HG03139 (cell line): ENCODE data around the gene TRIM40.
"Not testable (repeated sequence)": the region's sequence is repeated elsewhere in the genome, so short reads cannot be mapped to it uniquely, and the experiment has no call there.

Experiments used
- ATAC-seq: cut with Tn5 transposase; IDR thresholded peaks from one replicate; pipeline ENCODE4 v1.9.1; 2021; ENCODE audit not compliant: unreplicated experiment

TRIM40 gene

DNA sequence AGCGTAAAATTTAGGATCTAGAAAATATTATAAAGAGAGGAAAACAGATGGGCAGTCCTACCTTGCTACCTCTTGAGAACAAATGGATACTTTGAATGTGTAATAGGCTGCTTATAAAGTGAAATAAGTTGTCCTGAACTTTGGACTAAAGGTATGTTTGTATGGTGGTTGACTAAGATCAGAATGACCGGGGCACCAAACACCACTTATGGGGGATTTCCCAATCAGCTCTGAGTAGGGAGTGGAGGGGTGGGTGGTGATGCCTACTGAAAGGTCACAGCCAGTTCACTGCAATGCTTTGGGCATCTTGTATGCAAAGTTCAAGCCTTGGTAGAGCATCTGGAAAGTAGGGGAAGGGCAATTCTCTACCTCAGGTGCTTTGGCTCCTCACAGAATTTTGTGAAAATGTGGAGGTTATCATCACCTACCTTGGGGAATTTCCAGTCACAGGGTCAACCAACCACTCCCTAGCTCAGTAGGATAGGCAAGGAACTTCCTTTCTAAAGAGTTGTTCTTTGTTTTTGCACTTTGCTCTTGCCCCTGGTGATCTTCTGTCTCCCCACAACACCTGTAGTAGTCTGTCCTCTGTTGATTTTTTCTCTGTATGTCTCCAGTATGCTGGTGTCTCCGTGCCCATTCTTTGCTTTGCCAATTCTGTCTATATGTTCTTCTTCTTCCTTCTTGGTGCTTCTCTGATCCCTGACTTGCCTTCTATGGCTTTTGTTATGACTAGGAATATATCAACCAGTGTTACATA, 22.8 kb upstream of the TRIM40 start, which contains the start of gene TRIM31:
TRIM31 (minus strand) TSS at position 88 of the 757 bp plus-strand sequence. CDS start 285 bp downstream, outside the sequence.
- ATAC-seq = no peak

DNA sequence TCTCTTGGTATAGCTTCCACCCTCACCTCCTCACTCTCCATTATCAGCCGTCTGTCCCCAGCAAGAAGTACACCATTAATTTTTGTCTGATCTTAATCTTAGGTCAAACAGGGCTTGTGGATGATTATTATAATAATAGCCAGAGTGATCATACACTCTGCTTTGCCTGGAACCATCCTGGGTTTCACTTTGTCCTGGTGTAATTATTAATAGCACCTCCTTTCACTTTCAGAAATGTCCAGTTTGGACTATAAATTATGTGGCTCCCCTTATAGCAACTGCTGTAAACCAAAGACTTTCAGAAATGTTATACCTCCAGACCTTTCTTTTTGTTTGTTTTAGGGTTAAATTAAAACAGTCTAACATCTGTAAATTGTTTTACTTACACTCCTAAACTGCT, 22.1 kb upstream of the TRIM40 start:
- ATAC-seq = no peak

DNA sequence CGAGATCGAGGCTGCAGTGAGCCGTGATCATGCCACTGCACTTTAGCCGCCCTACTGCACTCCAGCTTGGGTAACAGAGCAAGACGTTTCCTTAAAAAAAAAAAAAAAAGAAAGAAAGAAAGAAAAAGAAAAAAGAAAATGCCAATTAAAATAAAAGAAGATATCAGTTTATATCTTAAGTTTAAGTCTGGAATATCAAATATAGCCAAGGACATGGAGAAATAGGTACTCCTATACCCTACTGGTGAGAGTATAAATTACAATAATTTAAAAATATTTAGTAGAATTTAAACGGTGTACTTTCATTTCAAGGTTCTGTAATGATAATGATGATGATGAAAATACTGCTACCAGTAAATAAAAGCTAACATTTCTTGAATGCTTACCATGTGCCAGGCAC, 19.2 kb upstream of the TRIM40 start:
- no peak for ATAC-seq

DNA sequence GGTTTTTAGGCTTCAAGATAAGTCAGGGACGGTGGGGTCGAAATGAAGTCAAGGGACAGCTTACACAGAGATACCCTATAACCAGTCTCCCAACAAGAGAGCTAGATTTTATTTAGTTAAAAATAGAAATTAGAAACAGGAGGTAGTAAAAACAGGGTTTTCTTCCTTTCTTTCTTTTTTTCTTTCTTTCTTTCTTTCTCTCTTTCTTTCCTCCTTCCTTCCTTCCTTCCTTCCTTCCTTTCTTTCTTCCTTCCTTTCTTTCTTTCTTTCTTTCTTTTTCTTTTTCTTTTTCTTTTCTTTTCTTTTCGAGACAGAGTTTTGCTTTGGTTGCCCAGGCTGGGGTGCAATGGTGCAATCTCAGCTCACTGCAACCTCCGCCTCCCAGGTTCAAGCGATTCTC, 17.2 kb upstream of the TRIM40 start:
- not testable (repeated sequence) for ATAC-seq

DNA sequence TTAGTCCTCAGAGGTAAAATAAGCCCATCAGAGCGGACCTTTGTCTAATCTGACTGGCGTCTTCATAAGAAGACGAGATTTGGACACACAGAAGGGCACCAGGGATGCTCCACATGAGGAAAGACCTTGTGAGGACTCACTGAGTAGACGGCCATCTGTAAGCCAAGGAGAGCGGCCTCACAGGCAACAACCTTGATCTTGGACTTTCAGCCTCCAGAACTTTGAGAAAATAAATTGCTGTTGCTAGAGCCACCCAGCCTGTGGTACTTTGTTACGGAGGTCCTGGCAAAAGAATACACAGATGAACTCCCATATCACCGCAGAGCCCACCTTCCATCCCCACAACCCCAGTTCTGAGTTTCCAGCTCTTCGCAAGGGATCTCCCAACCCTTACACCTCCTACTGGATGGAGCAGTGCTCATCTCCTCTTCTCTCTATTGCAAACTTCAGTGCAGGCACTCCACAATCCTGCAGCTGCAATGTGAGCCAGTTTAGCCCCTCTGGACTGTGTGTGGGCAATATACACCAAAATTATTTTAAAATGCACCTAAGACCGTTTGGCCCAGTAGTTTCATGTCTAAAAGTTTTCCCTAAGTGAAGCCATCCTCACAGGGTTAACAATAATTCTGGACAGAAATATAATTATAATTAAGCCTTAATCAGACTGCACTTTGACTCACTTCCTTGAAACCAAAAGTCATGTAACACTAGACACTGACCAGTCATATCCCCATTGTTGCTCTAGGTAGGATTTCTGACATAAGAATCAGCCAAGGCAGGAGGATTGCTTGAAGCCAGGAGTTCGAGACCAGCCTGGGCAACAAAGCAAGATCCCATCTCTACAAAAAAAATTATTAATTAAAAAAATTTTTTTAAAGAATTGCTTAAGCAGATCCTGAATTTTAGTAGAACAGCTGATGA, 14.2 kb upstream of the TRIM40 start:
- no peak for ATAC-seq

DNA sequence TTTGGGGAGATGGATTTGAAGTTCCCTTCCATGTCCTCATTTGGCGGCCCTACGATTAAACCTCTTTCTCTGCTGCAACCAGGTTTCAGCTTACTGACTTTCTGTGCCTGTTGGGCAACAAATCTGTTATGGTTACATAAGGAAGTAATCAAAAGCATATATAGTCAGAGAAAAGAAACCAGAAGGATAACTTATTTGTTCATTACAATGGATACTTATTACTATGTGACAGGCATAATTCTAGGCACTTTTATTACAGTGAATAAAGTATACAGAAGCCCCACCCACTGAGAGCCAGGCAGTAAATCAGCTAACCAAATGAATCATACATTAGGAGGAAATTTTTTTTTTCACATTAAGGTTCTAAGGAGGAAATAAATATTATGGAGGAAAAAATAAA, 13.4 kb upstream of the TRIM40 start:
- no peak for ATAC-seq

DNA sequence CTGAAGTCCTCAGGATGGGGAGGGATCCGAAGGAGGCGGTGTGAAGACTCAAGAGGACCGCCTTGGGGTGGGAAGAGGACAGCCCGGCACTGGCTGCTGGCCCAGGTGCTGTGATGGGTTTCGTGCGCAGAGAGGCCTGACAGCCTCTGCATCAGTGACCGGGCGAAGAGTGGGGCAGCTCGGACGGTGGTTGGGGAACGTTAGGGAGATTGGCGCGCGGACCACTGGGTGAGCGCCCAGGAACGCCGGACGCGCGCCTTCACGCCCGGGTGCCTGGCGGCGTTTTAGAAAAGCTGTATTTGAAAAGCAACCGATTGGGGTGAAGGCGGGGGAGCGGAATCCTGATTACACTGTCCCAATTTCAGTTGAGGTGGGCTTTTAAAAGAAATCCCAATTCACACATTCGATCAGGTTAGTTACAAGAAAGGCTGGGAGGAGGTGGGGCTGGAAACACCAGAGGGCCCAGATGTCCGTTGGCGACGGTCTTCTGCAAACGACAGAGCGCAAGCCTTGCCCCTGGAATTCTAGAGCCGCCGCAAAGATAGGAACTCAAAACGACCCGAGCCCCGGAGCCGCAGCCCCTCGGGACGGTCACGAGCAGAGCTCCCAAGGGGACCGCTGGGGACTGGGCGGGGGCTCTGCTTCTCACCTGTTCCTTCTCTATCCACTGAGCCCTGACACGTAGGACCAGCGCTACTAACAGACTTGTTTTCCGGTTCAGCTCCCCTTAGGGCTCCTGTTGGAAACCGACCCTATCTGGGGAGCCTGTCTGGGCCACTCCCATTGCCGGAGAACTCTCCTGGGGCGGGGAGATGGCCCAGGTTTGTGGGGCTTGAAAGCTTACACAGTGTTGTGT, 8.5 kb upstream of the TRIM40 start:
- no peak for ATAC-seq

DNA sequence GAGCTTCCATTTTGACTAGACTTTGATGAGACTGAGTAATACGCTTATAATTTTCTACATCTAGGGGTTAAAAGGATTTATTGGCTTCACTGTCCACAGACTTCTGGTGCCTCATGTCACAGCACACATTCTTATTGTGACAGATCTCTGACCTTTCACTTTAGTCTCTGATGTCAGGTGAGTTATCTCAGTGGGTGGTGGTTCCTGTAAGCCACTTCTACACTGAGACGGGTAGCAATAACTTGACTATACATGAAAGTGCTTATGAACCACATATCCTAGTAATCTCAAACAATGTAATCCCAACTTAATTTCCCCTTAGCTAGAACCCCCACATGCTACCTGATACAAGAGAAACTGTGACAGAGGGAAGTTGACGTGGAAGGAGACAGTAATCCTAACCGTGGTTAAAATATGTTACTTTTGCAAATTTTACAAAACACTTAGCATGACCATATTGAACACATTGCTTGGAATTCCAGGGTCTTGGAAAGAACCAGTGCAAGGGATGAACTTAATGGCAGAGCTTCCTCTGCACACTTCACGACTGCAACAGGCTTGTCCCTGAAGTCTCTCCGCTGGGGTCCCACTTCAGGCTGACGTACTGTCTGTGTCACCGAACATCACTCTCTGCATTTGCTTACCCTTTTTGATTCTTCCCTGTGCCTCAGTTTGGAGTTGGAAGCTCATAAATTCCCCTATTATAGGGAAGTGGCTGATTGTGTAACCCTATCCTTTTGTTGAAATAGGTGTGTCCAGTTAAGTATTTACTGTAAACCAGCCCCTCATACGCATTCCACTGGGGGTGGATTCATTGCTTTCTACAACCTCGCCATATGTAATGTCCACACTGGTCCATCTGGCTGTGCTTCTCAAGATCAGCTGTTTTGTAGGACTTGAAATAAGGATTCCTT, 6.4 kb upstream of the TRIM40 start:
- ATAC-seq = no peak

DNA sequence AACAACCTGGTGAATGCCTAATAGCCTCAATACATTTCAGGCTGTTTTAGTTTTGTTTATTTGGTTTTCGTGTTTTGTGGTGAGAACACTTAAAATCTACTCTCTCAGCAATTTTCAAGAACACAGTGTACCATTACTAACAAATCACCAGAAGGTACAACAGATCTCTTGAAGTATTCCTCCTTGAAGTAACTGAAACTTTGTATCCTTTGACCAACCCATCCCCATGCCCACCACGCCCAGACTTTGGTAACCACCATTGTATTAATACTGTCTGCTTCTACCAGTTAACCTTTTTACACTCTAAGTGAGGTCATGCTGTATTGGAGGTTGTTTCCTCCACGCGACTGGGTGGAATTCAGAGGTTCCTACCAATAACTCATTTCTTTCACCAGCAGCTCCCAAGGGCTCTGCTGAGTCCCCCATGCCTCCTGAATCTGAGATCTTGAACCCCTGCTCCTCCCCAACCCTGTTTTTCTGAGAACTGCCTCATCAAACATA, 5.7 kb upstream of the TRIM40 start:
- ATAC-seq = no peak

DNA sequence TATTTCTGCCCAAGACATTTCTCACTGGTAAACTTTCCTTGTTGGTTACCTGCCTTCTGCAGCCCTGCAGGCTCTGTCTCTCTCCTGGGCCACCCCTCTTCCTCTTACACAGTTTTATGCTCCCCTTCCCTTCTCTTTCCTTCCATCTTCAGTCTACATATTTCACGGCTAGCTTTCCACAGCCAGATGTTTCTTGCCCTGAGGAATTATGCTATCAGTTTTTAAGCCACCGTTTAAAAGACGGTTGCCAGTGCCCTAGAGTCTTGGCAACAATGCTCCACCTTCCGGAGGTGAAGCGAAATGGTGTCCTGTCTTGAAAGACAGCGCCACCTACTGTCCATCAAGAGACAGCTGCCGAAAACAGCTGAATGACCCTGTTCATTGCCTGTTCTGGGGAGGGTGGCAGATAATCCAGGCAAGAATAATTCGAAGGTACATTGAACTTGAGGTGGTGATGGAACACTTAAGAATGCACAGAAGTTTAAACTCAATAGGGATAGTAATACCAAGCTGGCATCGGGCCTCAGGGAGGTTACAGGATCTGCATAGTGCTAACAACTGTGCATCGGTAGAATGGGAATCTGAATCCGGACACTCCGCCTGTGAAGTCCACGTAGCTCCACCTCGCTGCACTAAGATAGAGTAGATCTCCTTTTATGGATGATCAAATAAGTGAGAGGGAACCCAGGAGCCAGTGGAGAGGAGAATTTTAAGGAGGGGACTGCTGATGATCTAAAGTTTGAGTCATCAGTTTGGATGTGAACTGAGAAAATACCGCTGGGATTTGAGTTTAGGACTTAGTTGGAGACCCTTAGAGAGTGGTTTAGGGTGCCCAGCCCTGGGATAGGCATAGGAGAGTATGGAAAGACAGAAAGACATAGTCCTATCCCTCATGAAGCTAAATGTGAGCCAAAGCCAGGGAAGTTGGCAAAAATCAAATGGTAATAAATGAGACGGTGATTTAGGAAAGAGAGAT, 4.8 kb upstream of the TRIM40 start:
- no peak for ATAC-seq

DNA sequence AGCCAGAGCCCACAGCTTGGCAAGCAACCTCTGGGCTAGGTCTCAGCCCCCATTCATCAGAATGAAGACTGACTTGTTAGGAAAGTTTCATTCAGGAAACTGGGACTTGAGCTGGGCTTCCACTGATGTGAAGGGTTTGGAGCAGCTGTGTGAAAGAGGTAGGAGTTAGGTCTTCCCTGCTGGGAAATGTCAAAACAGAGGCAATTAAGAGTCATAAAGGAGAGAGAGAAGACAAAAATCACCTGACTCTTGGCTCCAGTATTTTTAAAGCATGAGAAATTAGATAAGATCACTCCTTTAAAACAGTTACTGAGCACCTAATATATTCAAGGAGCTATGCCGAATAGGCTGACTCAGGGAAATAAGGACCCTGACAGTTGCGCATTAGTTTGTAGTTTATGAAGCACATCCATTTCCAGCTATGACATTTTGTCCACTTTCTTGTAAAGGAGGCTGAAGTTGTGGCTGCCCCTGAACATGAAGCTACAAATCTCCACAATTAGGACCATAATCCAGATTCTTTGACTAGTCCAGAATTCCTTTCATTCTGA, 3.9 kb upstream of the TRIM40 start:
- no peak for ATAC-seq

DNA sequence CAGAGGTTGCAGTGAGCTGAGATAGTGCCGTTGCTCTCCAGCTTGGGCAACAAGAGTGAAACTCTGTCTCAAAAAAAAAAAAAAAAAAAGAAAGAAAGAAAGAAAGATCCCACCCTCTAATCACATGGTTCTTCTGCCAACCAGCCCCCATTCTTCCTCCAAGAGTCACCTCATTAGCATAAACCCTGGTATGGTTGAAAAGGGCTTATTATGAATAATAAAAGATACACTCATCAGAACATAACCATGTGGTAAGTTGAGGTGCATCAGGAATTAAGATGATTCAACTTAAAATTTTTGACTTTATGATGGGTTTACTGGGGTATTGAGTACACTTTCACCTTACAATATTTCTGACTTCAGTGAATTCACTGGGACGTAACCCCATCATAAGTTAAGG, 793 bp upstream of the TRIM40 start:
- no peak for ATAC-seq

DNA sequence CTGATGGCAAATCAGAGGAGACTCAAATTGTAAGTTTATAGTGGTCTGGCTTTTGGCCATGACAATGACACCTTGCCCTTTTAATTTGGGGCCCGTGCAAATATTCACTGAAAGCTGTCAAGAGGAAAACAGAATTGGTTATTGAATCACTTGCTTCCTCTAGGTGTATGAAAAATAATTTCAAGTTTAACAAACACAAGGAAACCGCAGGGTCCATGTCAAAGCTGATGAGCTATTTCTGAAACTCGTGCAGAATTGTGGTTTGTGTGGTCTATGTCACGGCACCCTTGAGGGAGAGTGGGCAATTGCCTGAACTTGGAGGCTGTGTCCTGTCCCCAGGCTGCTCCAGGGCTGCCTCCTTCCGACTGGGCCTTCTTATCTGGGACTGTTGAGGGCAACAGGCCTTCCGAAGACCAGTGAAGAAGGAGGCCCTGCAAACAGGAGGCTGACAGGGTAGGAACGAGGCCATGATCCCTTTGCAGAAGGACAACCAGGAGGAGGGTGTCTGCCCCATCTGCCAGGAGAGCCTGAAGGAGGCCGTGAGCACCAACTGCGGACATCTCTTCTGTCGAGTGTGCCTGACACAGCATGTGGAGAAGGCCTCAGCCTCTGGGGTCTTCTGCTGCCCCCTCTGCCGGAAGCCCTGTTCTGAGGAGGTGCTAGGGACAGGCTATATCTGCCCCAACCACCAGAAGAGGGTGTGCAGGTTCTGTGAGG, 788 bp downstream of the TRIM40 start:
- ATAC-seq = no peak

DNA sequence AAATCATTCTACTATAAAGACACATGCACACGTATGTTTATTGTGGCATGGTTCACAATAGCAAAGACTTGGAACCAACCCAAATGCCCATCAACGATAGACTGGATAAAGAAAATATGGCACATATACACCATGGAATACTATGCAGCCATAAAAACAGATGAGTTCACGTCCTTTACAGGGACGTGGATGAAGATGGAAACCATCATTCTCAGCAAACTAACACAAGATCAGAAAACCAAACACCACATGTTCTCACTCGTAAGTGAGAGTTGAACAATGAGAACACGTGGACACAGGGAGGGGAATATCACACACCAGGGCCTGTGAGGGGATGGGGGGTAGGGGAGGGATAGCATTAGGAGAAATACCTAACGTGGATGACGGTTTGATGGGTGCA, 4.3 kb downstream of the TRIM40 start:
- not testable (repeated sequence) for ATAC-seq

DNA sequence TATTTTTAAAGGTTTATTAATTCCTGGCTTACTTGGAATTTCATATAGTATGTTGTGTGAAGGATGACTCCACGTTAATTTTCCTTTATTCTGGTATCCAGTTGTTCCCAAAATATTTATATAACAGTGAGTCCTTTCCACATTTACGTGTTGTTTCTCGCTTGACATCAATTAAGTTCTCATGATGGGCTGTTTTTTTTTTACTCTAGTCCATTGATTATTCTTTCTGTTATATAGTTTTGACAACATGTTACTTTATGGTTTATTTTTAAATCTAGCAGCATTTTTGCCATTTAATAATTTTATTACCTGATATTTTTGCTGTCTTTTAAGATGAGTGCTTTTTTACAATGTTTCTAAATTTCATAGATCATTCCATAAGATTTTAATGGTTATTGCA, 6.7 kb downstream of the TRIM40 start:
- no peak for ATAC-seq

DNA sequence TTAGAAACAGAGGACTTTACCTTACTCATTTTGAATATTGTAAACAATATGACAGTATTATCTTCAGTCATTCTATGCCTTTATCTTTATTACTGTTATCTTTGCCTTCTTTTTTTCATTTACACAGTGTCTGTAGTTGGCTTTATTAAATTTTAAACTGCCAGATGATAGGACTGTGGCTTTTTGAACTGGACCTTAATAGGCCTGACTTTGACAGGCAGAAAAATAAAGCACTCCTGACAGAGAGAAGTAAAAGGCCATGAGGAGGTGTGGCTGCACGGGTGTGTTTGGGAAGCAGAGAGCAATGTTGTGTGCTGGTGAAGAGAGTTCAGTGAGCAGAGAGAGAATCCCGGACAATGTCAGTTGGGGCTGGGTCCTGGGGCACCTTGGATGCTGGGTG, 7.8 kb downstream of the TRIM40 start:
- no peak for ATAC-seq

DNA sequence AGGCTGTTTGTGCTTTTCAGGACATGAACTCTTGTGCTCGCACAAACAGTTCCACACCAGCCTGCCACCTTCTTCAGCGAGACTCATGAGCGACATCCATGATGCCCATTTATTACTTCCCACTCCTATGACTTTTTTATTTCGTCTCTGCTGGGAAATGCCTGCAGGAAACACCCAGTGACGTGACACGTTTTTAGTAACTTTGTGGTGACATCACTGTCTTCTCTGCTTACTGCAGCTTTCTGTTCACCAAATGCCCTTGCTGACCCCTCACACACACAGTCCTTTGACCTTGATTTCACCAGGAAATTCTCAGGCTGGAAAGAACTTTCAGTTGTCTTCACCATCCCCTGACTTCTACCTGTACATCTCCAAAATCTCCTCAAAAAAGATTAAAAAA, 8.9 kb downstream of the TRIM40 start:
- ATAC-seq = no peak

DNA sequence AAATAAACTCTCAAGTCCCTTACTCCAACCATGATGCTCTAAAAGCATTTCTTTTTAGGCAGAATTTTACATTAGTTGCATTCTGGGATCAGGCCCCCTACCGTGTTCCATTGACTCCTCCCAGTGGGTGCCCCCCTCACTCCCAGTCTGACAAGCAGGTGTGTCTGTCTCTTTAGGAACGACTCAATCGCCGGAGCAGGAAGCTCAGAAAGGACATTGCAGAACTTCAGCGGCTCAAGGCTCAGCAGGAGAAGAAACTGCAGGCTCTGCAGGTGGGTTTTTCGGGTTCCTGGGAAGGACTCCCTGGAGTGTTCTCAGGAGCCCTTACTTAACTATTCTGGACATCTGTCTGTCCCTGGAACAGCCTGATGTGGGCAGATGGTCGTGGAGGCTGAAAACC, 9.9 kb downstream of the TRIM40 start:
- ATAC-seq = no peak
